Stimulated activated CD8-positive, alpha-beta memory T cell treated with anti-CD3 and anti-CD28 coated beads, Interleukin-7, amount 100 ng/mL, for 48 hours (primary cell): Measurements from ENCODE around the gene PTPRT.

Source experiments
- DNase-seq, 2 donors: peaks; one replicate each; pipeline ENCODE4 v3.0.0-alpha.2; 2020; ENCODE audit warnings: low read depth in 1 of 2; ENCODE audit errors: extremely low read depth in 1 of 2

Gene PTPRT

DNA sequence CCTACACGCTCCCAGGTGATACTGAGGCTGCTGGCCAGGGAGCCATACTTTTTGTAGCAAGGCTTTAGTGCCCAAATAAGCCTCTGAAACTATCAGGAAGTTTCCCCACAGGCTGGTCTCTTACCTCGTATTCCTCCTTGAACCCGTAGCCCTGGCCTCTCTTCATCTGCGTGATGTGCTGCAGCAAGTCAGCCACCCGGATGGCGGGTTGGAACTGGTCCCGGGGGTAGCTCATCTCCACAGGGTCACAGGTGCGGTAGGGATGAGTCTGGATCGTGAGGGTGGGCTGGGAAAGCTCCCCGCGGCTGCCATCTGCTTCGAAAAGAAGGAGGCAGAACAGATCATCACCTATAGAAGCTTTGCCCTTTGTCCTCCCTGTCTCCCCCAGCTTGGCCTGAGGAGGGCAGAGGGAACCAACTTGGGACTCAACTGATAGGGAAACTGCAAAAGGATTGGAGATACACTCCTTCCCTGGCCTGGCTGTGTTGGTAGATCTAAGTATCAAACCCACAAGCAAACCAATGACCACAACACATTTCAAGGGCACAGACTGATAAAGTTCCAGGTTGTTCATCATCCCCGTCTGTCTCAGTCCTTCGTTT lies 1028.4 kb downstream of the PTPRT start:
- no peak for DNase-seq

GRCh38 chr20:42159808-42160207 lies 1029.9 kb downstream of the PTPRT start:
- no peak for DNase-seq

DNA sequence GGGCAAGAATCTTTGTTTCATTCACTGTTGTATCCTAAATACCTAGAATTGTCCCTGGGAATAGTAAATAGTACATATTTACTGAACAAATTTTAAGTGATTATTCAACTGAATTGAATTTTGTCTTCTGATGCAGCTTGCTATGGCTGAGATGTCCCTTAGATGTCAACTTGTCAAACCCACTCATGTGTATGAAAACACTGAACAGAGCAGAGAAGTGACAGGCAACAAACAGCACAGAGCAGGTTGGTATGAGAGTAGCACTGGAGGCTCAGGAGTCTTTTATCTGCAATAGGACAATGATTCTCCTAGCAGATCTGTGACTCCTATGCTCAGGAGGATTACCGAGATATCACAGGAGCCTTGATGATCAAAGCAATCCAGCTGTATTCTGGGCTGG lies 1031.4 kb downstream of the PTPRT start:
- no peak for DNase-seq

GRCh38 chr20:42155586-42155985 lies 1034.1 kb downstream of the PTPRT start:
- no peak for DNase-seq

DNA sequence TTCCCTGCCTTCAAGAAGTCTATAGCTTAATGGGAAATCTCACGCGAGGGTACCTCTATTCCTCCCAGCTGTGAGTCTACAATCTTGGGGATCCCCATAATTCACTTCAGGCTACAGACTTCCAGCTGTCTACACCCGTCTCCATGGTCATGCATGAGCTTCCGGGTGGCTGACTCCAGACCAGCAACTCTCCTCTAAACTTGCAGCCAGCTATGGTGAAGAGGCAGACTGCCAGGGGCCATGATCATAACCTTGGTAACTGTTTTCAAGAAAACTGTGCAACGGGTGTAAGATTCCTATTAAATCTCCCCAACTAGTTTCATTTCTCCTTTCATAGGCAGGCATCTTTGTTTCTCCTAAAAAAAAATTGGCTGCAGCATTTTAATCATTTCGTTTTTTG lies 1037.1 kb downstream of the PTPRT start:
- DNase-seq, result no peak

GRCh38 chr20:42150230-42150629 lies 1039.5 kb downstream of the PTPRT start:
- no peak for DNase-seq

DNA sequence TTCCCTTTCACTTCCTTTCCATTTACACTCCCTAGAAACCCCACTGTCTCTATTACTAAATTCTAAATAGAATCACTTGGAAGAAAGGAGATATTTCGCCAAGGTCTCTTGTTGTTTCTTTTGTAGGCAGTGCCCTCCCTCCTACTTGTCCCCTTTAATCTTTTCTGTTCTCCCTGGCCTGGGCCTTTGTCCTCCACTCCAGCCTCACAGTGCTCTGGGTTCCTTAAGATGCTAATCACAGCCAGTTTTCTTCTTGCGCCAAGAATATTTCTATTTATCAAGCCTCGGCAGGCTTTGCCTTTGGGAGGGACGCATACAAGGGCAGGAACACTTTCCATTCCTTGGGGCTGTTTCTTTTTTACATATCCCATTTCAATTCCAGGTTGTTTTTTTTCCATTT lies 1051.0 kb downstream of the PTPRT start:
- DNase-seq, result no peak

- DNase-seq, result no peak
These were observed 1055.2 kb downstream of the PTPRT start for GRCh38 chr20:42134265-42135098.

DNA sequence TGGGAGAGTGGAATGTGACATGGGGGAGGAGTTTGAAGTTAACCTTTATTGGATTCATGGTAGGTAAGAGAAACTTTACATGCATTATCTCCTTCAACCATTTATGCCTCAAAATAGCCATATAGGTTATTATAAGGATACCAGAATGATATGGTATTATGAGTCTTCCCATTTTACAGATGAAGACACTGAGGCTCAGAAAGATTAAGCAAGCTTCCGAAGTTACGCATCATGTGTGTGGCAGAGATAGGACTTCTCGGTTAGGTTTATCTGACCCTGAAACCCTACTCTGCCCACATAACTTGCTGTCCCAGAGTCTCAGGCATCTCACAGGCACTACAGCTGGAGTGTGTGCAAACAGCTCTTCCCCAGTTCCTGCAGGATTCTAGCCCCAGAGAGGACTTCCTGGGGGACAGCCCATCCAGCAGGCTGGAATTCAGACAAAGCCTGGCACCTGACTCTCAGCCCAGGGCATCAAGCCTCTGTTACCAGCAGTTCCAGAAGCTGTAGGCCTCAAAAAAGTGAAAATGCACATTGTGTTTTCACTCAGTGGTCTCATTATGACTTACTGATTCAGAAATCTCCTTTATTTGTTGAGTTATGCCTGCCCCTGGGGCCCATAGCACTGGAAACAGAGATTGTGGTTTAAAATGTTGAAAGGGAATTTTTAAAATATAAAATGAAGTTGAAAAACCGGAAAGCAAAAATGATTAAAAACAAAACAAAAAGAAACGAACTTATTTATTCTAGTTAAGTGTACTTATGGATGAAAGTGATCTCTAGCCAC lies 1058.7 kb downstream of the PTPRT start:
- DNase-seq, result no peak

DNA sequence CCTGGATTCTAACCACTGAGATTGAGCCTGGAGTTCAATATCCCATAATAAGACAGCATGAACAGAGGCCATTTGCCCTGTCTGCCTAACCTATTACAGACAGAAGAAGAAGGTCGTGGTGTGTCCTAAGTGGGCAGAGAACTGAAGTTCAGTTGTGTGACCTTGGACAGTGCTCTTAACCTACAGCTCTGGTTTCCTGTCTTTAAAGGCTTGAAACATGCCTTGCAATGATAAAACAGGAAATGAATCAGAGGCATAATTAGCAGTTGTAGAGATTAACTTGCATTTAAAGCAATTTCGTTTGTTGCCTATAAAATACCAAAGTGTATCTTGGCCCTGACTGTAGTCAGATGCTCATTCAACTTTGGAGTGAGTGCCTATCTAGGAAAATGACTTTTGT lies 1064.3 kb downstream of the PTPRT start:
- DNase-seq, result no peak

DNA sequence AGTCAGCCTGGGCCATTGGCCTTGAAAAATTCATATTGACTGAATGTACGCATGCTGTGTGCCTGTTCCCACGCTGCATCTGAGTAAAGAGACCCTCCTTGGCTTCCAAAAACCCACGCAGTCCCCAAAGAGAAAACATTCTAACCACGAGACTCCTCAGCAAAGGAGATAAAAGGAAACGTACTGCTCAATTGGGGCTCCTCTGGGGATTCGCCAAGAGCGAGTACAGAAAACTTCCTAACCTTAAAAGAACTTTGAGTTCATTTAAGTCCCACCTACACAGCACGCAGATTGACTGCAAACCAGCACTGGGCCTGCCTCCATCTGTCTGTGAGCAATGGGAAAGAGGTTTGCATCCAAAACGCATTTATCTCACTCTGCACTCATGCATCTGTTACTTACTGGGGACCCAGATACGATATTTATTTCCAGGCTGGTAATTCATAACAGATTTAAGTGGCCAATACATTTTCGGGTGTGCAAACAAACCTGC lies 1065.7 kb downstream of the PTPRT start:
- DNase-seq, result no peak

- DNase-seq, result no peak
These were observed 1071.1 kb downstream of the PTPRT start for GRCh38 chr20:42118409-42119125.

DNA sequence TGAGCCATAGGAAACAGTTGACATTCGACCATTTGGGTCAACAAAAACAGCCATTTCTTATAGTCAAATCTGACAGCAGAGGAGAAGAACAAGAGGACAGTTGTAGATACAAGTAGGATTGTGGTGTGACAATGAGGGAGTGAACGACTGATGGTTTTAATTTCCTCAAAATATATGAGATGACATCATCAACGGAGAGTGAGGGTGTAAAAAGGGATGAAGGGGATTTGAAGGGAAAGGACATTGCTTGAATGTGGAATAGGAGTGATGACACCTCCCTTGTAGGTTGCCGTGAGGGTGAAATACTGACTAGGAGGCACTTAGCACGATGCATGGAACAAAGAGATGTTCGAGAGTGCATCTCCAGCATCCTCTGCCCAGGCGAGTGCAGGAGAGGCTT lies 1071.7 kb downstream of the PTPRT start:
- no peak for DNase-seq

GRCh38 chr20:42113236-42113635 lies 1076.5 kb downstream of the PTPRT start:
- no peak for DNase-seq

DNA sequence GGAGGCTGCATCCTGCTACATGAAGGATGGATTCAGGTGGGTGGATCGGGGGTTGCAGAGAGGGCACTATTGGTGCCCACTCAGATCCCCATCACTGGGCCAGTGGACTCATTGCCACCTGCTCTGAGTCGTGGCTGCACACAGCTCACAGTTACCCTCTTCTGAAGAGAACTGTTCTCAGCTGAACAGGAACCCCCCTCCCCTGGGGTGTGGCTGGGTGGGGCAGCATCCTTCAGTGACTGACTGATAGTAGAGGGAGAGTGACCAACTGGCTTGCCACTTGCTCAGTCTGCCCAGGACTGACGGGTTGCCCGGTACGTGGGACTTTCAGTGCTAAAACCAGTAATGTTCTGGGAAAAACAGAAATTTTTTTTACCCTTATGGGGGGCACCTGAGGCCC lies 1077.5 kb downstream of the PTPRT start:
- no peak for DNase-seq

DNA sequence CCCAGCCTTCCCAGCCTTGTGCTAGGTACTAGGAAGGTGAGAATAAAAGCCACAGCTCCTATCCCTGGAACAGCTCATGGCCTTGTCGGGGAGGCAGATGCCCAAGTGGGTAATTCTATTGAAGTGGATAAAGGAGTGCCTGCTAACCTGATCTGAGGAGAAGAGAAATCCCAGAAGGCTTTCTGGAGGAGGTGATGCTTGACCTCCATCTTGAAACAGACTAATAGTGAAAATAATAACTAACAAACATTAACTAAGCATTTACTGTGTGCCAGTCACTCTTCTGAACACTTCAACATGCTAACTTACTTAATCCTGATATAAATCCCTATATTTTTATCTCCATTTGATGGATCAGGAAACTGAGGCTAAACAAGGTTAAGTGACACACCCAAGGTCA lies 1078.4 kb downstream of the PTPRT start:
- DNase-seq, result no peak

DNA sequence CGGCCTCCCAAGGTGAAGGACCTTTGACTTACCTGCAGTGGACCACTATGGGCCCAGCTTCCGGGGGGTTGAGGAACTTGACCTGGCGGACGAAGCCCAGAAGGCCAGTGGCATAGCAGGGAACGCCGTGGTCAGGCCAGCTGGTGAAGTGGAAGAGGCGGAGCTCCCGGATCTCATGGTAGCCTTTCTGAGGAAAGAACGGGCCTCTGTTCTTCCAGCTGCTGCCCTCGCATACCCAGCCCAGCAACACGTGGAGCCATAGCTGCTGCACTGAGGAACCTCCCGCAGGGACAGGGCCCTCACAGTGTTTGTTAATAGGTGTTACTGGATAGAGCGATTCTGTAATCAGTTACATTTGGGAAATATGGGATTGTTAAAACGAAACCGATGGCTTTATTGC lies 1079.4 kb downstream of the PTPRT start:
- no peak for DNase-seq

DNA sequence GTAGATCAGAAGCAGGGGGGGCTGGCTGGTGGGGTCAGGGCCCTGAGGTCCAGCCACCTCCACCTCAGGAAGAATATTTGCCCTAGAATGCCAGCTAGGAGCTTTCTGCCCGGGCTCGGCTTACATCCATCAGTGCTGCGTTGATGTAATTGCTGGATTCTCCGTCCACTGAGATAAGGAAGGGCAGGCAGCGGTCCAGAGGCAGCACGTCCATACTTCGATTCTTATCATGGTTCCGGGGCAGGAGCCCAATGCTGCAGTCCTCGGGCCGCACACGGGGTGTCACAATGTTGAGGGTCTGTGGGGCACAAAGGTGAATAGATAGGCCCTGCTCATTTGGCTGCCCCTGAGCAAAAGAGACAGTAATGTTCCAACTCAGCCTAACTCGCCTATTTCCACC lies 1087.7 kb downstream of the PTPRT start:
- no peak for DNase-seq

- DNase-seq, result no peak
These were observed 1089.5 kb downstream of the PTPRT start for GRCh38 chr20:42100137-42100704.

DNA sequence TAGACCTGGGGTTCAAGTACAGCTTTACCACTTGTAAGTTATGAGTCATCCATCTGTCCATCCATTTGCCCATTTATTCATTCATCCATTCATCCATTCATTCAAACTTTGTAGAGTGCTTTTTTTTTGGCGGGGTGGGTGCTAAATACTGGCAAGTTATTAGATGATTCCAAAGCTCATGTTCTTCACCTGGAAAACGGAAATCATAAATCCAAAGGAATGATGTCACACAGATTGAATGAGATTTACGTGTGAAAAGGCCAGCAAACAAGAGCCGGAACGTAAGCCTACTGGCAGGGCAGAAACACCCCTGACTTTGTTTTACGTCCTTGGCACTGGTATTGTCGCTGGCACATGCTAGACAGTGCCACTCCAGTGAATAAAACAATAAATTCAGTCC lies 1090.6 kb downstream of the PTPRT start:
- no peak for DNase-seq

GRCh38 chr20:42098418-42098817 lies 1091.3 kb downstream of the PTPRT start:
- no peak for DNase-seq
